ENCODE results near the gene SRCIN1.

DNA sequence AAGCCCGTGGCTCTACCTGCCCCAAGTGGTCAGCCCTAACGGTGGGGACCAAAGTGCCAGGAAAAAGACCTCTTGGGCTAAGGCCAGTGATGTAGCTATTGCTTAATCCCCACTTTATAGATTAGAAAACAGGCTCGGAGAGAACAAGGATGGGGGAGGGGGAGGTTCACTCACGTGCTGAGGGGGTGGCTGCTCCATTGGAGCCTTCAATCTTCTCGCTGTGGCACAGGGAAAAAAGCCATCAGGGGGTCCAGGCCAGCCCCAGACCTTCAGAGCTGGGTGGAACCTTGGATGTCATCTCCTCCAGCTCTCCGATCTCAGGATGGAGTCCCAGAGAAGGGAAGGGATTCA is 45.9 kb downstream of the SRCIN1 start:
- TF ChIP-seq POLR2AphosphoS5 (IDR thresholded peaks at IDR 0.05) (no peak), POLR2A (IDR thresholded peaks at IDR 0.05) (no peak)
- TF ChIP-seq, protein P1, sequence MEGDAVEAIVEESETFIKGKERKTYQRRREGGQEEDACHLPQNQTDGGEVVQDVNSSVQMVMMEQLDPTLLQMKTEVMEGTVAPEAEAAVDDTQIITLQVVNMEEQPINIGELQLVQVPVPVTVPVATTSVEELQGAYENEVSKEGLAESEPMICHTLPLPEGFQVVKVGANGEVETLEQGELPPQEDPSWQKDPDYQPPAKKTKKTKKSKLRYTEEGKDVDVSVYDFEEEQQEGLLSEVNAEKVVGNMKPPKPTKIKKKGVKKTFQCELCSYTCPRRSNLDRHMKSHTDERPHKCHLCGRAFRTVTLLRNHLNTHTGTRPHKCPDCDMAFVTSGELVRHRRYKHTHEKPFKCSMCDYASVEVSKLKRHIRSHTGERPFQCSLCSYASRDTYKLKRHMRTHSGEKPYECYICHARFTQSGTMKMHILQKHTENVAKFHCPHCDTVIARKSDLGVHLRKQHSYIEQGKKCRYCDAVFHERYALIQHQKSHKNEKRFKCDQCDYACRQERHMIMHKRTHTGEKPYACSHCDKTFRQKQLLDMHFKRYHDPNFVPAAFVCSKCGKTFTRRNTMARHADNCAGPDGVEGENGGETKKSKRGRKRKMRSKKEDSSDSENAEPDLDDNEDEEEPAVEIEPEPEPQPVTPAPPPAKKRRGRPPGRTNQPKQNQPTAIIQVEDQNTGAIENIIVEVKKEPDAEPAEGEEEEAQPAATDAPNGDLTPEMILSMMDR (IDR thresholded peaks at IDR 0.05) = no peak
